ENCODE data around the gene SUB1. TPM values are rescaled to one million over a fixed set of nuclear protein-coding genes. Genes with fewer than 3 reads are reported as not detected.
"Not testable (repeated sequence)": the region's sequence is repeated elsewhere in the genome, so short reads cannot be mapped to it uniquely, and the experiment has no call there.

Gene SUB1
- total and polyA plus RNA-seq, 5 experiments from 2014 or later, result 194 to 592 (median 391) TPM

DNA sequence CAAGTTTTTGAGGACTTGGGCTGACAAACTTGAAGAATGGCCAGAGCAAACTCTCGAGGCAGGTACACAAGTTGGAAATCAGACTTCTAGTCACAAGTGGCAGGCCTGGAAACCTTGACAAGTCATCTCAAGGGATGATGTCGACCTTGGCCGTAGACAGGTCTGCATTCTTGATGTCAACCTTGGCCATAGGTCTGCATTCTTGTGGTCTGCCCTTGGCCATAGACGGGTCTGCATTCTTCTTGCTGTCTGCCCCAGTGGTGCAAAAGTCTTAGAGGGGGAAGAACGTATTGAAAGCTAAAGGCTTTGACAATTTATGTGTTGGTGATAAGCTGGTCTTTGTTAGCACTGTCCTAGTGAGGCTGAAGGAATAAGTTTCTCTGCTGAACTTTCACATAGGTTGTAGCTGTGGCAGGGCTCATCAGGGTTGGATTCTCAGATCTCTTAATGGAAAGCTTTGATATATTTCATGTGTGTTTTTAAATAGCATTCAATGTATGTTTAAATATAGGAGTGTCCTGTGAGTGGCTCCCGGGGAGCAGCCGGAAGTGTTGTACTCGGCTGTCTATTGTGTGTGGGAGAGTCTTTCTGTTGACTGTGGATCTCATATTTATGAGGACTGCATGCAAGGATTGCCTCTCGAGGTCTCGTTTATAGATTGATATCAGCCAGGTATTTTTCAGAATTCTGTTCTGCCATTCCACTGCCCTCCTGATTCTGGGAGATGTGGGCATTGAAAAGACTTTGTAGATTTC lies 27.0 kb downstream of the SUB1 start:
- DNase-seq (no peak), ATAC-seq (no peak)
- Mint-ChIP-seq H3K9me3 (no peaks in the 10 kb centered on the region), H3K27me3 (no peaks in the 10 kb centered on the region), H3K36me3 (peaks cover 0 to 20% (median 0%) of the 10 kb centered on the region in 3 donors), H3K4me3 (no peak overlapping the region), H3K27ac (peak overlapping the region in 3 of 10 donors; percentile 14 to 56 (median 37)), H3K4me1 (peaks cover 0 to 10% (median 3%) of the 10 kb centered on the region in 4 donors)
- POLR2A ChIA-PET, result interaction anchor here (0.6 to 1.1 kb wide), 2 partner anchors 22 to 27 kb away, joined by 3 to 4 read pairs; no protein-coding TSS in a partner anchor

DNA sequence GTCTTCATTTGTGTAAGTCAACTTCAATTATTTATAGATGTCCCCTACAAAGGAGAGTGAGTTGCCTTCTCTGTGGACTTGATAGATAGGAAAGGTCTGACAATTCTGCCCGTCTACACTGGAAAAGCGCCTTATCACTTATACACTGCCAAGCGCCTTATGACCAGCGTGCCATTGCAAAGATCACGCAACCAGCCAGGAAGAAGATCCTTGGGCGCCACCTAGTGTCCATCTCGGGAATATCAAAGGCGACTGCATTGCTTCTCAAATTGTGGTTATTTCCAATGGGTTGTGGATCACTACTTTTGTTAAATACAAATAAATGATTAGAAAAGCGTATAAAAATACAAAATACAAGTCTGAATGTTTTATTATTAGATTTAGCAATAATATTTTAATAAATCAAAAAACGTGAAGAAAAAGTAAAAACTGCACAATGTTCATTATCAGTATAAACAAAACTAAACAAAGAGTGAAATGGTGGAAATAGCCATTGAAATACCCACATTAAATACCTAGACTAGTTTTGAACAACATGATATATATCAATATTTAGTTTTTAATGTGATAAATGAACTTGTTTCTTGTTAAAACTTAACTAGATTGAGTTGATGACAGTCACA lies 27.8 kb downstream of the SUB1 start:
- ATAC-seq (peak; percentile 76 to 78), DNase-seq (peak; percentile 62 to 86 (median 76))
- Mint-ChIP-seq H3K36me3 (peaks cover 0 to 12% (median 0%) of the 10 kb centered on the region in 3 donors), H3K4me3 (no peak overlapping the region), H3K27me3 (no peaks in the 10 kb centered on the region), H3K9me3 (no peaks in the 10 kb centered on the region), H3K27ac (no peak overlapping the region), H3K4me1 (peaks cover 0 to 10% (median 3%) of the 10 kb centered on the region in 4 donors)
- POLR2A ChIA-PET, result interaction anchor here (0.6 to 1.1 kb wide), 2 partner anchors 23 to 28 kb away, joined by 3 to 4 read pairs; no protein-coding TSS in a partner anchor

DNA sequence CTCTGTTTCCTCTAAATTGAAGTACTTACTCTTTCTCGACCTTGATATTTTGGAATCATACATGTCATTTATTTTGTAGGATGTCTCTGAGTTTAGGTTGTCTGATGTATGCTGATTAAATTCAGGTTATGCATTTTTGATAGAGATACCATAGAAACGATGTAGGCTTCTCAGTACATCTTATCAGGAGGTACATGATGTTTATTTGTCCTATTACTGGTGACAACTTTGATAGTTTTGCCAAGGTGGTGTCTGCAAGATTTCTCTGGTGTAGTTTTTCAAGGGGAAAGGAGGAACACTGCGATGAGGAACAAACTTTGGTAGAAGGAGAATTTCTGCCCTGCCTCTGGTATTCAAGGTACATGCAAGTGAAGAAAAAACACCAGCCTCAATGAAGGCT lies 29.9 kb downstream of the SUB1 start:
- H3K36me3 Mint-ChIP-seq, result peaks cover 0 to 2% (median 0%) of the 10 kb centered on the region in 3 donors
- peak overlapping the region in 1 of 10 donors; percentile 18 for H3K27ac Mint-ChIP-seq
- DNase-seq (no peak), ATAC-seq (no peak)
- H3K4me1 Mint-ChIP-seq, result peaks cover 0 to 7% (median 3%) of the 10 kb centered on the region in 4 donors
- POLR2A ChIA-PET, result no interaction called here
- H3K27me3 Mint-ChIP-seq, result no peaks in the 10 kb centered on the region
- no peaks in the 10 kb centered on the region for H3K9me3 Mint-ChIP-seq
- no peak overlapping the region for H3K4me3 Mint-ChIP-seq

DNA sequence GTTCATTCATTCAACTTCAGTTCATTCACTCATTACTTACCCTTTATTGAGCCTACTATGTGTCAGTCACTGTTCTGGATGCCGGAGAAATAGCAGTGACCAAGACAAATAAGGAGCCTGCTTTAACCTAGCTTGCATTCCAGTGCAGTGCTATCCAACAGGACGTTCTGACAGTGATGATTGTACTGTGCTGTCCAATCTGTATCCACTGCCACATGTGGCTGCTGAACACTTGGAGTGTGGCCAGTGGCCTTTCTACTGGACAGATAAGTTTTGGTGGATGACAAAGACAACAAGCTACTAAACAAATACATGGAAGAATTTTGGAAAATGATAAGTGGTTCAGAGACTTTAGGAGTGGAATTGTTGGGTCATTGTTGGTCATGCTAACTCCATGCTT lies 33.6 kb downstream of the SUB1 start:
- Mint-ChIP-seq H3K9me3 (no peaks in the 10 kb centered on the region), H3K4me1 (no peaks in the 10 kb centered on the region), H3K36me3 (no peaks in the 10 kb centered on the region), H3K27ac (peak overlapping the region in 1 of 10 donors; percentile 3), H3K4me3 (no peak overlapping the region), H3K27me3 (no peaks in the 10 kb centered on the region)
- DNase-seq, result no peak
- POLR2A ChIA-PET, result no interaction called here
- no peak for ATAC-seq

DNA sequence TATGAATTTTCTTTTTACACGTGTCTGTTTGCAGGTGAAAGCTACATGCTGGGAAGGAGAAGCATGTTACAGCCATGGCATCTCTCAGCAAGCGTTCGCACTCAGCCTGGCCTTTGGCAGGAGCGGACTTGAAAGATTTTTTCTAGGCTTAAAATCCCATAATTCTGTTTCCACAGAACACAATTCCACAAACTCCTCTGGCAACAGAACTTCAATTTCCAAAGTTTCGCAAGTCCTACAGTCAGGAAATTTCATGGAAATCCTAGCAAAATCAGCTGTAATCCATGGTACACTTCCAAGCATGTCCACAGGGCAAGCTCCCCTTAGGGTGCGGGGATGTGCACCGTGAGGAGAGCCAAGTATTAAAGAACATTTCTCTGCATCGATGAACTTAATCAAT lies 35.9 kb downstream of the SUB1 start:
- H3K36me3 Mint-ChIP-seq, result no peaks in the 10 kb centered on the region
- POLR2A ChIA-PET, result no interaction called here
- H3K27me3 Mint-ChIP-seq, result peaks cover 0 to under 1% (median 0%) of the 10 kb centered on the region in 5 donors
- DNase-seq, result no peak
- H3K4me1 Mint-ChIP-seq, result no peaks in the 10 kb centered on the region
- H3K27ac Mint-ChIP-seq, result no peak overlapping the region
- no peaks in the 10 kb centered on the region for H3K9me3 Mint-ChIP-seq
- no peak overlapping the region for H3K4me3 Mint-ChIP-seq
- no peak for ATAC-seq

DNA sequence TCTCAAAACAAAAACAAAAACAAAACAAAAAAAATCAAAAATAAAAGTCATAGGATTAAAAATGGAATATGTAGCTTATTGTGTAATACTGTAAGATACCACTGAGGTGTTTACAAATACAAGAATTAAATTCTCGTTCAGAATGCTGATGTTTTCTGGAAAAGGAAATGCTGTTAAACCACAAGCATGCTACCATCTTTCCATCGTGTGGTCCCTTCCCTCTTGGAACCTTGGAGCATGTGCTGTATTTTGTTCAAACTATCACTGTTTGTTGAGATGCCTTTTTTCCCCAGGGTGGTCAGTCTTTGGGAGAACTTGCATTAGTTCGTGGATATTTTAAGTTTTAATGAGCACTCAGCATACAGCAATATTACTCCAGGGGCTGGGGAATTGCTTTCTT lies 39.7 kb downstream of the SUB1 start:
- ATAC-seq (no peak), DNase-seq (no peak)
- Mint-ChIP-seq H3K4me1 (no peaks in the 10 kb centered on the region), H3K4me3 (no peak overlapping the region), H3K27ac (no peak overlapping the region), H3K27me3 (peaks cover 0 to 4% (median 2%) of the 10 kb centered on the region in 5 donors), H3K9me3 (no peaks in the 10 kb centered on the region), H3K36me3 (no peaks in the 10 kb centered on the region)
- POLR2A ChIA-PET, result no interaction called here

DNA sequence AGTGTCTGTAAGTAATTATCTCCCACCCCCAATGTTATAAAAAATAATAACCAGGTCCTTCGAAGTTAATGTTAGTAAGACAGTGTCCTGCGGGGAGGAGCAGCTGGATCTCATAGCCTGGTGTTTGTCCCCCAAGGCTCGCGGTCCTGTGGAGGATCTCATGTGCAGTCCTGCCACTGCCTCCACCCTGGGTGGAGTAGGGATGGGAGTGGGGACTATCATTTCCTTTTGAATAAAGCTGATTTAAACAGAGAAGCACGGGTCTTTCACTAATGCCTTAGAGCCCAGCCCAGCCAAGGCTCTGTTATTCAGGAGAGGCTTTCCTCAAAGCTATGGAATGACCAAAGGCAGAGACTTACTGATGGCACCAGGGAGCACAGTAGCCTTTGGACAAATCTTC lies 40.2 kb downstream of the SUB1 start:
- no peaks in the 10 kb centered on the region for H3K9me3 Mint-ChIP-seq
- H3K36me3 Mint-ChIP-seq, result no peaks in the 10 kb centered on the region
- no peak overlapping the region for H3K27ac Mint-ChIP-seq
- POLR2A ChIA-PET, result no interaction called here
- no peak overlapping the region for H3K4me3 Mint-ChIP-seq
- peaks cover 0 to 4% (median 2%) of the 10 kb centered on the region in 5 donors for H3K27me3 Mint-ChIP-seq
- no peak for DNase-seq
- ATAC-seq, result no peak
- H3K4me1 Mint-ChIP-seq, result no peaks in the 10 kb centered on the region

DNA sequence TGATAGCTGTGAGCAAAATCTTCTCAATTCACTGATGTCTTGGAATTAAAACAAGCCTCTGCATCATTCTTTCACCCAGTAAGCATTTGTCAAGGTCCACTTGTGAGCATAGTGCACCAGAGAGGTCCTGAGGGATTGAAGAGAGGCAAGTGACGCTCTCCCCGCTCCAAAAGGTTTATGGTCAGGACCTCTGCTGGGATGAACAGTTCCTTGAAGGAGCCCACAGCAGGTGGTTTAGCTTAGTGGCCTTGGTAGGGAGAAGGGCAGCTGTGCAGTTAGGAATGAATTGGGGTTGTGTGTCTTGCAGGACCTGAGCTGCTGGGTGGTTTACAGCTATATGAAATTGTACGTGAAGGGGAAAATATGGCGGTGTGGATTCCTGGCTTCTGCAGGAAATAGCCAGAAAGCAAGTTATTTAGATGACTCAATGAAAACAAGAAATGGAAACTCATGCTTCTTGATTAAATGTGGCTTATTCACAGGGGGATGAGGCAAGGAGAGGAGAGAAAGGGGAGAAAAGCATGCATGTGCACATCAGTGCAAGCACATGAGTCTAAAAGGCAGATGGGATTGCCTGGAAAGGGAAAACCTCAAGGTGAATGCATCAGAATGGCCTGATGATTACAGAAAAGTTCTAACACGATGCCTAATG lies 42.0 kb downstream of the SUB1 start:
- Mint-ChIP-seq H3K9me3 (no peaks in the 10 kb centered on the region), H3K4me3 (no peak overlapping the region), H3K27ac (peak overlapping the region in 1 of 10 donors; percentile 59), H3K36me3 (no peaks in the 10 kb centered on the region), H3K27me3 (peaks cover 0 to 4% (median 2%) of the 10 kb centered on the region in 5 donors), H3K4me1 (no peaks in the 10 kb centered on the region)
- no peak for ATAC-seq
- POLR2A ChIA-PET, result no interaction called here
- no peak for DNase-seq

DNA sequence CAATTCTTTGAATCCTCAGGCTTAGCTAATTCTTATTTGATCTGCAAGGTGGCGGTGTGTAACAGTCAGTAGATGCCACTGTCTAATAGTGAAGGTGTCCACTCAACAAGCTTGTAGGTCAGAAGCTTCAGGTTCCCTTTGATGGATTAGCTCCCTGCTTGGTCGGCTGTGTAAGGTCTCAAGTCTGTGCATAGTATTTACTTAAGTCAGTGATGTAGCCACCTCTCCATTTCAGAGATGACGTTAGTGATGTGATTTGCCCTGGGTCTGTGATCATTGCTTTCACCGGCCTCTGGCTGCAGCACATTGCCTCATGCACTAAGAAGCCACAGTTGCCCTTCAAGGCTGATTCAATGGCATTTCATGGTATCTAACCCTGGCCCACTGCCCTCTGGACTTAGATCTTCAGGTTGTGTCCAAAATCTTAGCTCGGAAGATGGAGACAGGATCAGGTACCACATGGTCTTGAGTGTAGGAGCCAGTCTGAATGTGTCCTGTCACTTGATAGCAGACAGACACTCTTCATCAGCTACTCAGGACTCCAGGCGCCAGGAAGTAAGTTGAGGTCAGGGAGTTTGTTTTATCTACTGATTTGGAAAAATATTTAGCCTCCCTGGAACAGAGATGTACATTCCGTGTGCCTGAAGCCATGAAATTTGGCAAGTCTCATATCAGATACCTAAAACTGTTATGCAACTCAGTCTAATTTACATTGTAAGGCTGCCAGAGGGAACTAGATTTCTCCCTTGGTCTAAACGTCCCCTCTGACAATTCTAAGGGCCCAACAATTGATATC lies 42.9 kb downstream of the SUB1 start:
- H3K9me3 Mint-ChIP-seq, result no peaks in the 10 kb centered on the region
- no peak overlapping the region for H3K27ac Mint-ChIP-seq
- no peaks in the 10 kb centered on the region for H3K4me1 Mint-ChIP-seq
- no peaks in the 10 kb centered on the region for H3K36me3 Mint-ChIP-seq
- ATAC-seq, result no peak
- POLR2A ChIA-PET, result no interaction called here
- no peak overlapping the region for H3K4me3 Mint-ChIP-seq
- DNase-seq, result no peak
- peaks cover 0 to 4% (median 2%) of the 10 kb centered on the region in 5 donors for H3K27me3 Mint-ChIP-seq

DNA sequence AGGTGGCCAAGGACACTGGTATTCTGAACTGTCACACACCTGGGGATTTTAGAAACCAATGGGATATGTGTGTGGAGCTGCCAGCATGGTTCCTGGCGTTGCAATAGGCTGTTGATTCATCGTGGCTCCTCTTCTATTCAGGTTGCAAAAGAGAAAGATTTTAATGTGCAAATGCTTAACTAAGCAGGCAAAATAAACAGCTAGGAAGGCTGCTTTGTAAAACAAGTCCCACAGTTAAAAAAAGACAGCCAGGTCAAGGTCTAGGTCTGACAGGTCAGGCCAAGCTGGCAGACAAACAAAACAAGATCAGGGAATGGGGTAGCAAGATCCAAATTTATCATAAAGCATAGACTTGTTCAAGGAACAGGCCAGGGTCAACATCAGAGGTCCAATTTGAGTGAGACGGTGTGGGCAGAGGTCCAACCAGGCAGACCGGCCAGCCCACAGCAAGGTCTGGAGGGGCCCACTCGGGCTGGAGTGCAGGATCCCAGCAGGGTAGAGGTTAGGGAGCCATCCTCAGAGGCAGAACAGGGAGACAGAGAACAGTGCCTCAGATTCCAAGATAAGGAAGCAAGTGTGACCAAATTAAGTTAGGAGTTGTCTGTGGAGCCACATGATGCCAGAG lies 45.6 kb downstream of the SUB1 start:
- no peak overlapping the region for H3K4me3 Mint-ChIP-seq
- peaks cover 0 to 4% (median 2%) of the 10 kb centered on the region in 5 donors for H3K27me3 Mint-ChIP-seq
- H3K4me1 Mint-ChIP-seq, result no peaks in the 10 kb centered on the region
- no peak for DNase-seq
- H3K27ac Mint-ChIP-seq, result peak overlapping the region in 1 of 10 donors; percentile 0
- ATAC-seq, result no peak
- no peaks in the 10 kb centered on the region for H3K9me3 Mint-ChIP-seq
- POLR2A ChIA-PET, result no interaction called here
- H3K36me3 Mint-ChIP-seq, result no peaks in the 10 kb centered on the region

DNA sequence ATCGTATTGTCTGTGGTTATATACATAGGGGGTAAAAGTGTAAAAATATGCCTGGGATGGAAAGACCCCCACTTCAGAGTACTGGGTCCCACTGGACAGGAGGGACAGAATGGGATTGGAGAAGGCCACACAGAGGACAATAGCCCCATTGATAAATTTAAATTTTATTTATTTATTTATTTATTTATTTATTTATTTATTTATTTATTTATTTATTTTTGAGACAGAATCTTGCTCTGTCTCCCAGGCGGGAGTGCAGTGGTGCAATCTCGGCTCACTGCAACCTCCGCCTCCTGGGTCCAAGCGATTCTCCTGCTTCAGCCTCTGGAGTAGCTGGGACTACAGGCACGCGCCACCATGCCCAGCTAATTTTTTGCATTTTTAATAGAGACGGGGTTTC lies 47.7 kb downstream of the SUB1 start:
- H3K4me1 Mint-ChIP-seq, DNase-seq, ATAC-seq, H3K4me3 Mint-ChIP-seq, H3K27ac Mint-ChIP-seq, H3K36me3 Mint-ChIP-seq, POLR2A ChIA-PET, H3K9me3 Mint-ChIP-seq, H3K27me3 Mint-ChIP-seq: not testable (repeated sequence)

DNA sequence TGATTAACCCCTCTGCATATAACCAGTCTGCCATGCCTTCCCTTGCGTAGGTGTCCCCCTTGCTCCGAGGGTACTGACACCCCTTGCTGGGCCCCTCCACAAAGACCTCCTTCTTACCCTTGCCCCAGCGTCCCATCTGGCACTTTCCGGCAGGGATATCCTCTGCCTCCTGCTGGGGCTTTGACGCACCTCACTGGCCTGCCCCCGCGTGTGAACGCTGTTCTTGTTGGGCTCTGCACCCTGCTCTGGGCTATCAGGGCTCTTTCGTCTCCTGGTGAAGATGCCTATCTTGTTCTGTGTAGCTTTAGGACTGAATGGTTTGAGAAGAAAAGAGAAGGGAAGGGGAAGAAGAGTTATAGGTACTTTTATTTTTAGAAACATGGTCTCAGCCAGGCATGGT lies 53.0 kb downstream of the SUB1 start:
- Mint-ChIP-seq H3K4me1 (peaks cover 0 to 2% (median 0%) of the 10 kb centered on the region in 4 donors), H3K36me3 (no peaks in the 10 kb centered on the region), H3K9me3 (no peaks in the 10 kb centered on the region), H3K27me3 (peaks cover 0 to 2% (median 0%) of the 10 kb centered on the region in 5 donors), H3K27ac (peak overlapping the region in 1 of 10 donors; percentile 13), H3K4me3 (no peak overlapping the region)
- POLR2A ChIA-PET, result no interaction called here
- no peak for ATAC-seq
- DNase-seq, result no peak

Data from naive thymus-derived CD8-positive, alpha-beta T cell (primary cell).